DMS 273 (cell line): ENCODE measurements around the gene RIMBP2.

Experiments
- DNase-seq: peaks from one replicate; lab custom pipeline; 2025; ENCODE audit not compliant: unreplicated experiment; lab: John Stamatoyannopoulos, UW

RIMBP2 gene

GRCh38 chr12:130454296-130454695, 261.8 kb downstream of the RIMBP2 start:
- DNase-seq, result no peak

- no peak for DNase-seq
These were observed 263.6 kb downstream of the RIMBP2 start for GRCh38 chr12:130452546-130452945.

- DNase-seq, result no peak
These were observed 264.8 kb downstream of the RIMBP2 start for GRCh38 chr12:130451001-130451930.

DNA sequence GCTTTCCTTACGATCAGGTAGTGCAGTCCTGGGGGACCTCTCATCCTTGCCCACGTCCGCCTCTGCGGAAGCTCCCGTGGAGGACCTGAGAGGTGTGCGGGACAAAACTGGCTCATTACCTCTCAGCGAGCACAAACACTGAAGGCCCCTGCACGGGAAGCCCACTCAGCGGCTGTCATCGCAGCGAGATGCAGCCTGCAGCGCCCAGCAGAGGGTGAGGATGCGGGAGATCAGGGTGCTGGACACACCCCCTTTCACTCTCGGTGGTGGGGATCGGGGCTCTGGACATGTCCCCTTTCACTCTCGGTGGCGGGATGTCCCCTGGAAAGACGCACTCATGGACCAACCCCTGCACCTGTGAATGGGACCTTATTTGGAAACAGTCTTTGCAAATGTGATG, 266.8 kb downstream of the RIMBP2 start:
- DNase-seq, result no peak

DNA sequence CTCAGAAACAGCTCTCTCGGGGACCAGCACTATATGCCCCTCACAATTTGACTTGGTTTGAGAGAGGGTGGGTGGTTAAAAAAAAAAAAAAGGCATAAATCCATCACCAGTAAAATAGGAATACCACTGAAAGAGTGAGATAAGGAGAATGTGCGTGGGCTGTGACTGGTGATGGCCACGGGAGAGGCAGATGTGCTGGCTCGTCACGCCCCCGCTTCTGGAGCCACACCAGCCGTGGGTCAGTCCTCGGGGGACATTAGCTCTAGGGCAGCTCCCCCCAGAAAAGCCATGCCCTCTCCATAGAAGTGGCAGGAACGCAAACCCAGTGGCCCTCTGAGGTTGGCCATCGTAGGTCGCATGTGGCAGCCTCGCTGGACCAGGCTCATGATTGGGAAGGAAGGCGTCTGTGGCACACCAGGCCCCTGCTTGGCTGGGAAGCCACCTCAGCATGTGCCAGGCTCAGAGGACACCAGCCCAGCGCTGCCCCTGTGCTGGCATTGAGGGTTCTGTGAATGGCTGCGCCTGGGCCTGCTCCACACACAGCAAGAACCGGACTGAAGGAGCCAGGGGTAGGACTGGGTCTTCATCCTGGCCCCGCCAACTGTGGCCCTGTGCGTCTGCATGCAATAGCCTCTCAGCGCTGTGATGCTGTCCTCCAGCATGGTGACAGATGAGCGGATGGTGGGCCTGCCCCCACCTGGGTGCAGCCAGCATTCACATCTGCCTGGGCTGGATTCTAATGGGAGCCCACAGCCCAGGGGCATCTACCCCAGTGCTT, 267.9 kb downstream of the RIMBP2 start:
- DNase-seq, result no peak

DNA sequence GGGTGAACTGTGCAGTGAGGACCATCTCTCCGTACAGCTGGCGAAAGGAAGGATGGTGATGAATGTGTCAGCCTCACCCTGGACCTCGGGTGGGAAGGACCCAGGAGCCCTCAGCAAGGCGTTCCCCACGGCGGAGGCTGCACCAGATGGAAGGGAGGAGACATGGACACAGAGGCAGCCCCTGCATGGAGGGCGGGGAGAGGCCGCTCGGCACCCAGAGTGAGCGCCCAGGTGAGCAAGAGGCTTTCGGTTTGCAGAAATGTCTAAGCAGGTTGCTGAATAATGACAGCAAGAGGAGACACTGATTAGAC, 268.5 kb downstream of the RIMBP2 start:
- no peak for DNase-seq

DNA sequence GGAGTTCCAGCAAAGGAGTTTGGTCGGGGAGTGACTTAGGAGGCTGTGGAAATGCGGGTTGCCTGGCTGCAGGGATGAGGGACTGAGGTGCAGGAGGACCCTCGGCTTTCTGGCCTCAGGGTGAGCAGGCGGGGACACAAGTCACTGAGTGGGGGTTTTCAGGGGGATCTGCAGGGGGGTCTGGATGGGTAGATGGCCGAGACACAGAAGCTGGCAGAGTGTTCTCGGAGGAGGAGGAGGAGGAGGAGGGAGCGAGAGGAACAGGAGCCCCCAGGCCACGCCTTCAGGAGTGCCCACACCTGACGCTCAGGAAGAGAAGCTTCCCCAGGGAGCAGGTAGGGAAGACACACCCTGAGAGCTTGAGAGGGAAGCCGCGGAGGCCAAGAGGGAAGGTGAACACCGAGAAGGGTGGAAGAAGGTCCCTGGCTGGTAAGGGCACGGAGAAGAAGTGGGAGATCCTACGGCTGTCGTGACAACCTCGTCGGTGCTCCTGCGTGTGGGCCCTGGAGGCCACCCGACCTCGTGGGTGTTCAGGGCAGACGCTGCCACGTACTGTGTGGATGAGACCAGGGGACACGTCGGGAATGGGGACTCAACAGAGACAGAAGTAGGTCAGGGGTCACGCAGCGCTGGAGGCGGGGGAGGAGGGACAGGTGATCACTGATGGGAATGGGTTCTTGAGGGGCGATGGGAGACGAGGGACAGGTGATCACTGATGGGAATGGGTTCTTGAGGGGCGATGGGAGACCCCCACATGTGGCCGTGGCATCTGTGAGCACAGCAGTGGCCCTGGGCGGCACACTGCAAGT, 269.0 kb downstream of the RIMBP2 start:
- no peak for DNase-seq

DNA sequence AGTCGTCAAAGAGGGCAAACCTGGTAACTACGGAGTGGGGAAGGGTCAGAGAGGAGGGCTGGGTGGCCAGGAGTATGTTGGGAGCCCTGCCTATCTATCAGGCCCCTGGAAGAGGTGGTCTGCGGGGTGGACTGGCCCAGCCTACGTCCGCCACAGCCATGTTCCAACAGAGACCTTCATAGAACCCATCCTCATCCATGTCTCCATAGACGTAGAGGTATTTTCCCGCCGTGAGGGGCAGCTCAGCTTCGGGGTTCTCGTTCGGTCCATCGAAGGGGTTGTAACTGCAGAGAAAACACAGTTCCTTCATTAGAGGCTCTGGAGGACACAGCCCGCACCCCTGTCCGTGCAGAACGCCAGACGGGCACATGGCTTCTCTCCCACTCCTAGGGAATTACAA, 271.1 kb downstream of the RIMBP2 start:
- no peak for DNase-seq

DNA sequence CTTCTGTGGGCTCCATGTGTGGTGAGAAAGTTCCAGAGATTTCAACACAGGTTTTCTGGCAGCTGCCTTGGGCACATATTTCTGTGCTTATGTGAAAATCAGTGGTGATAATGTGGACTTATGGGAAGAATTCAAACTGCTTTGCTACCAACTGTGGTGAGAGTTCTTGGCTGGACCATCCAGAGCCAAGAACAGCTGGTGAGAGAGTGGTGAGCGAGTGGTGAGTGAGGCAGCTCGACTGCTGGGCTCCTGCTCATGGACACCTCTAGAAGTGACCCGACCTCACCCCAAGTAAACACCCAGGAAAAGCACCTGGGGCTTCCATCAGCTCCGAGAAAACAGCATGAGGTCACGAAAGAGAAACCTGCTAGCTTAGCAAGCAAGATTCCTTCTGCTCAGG, 272.0 kb downstream of the RIMBP2 start:
- DNase-seq, result no peak

- no peak for DNase-seq
These were observed 274.0 kb downstream of the RIMBP2 start for GRCh38 chr12:130441771-130442760.

- no peak for DNase-seq
These were observed 275.6 kb downstream of the RIMBP2 start for GRCh38 chr12:130440411-130441080.

DNA sequence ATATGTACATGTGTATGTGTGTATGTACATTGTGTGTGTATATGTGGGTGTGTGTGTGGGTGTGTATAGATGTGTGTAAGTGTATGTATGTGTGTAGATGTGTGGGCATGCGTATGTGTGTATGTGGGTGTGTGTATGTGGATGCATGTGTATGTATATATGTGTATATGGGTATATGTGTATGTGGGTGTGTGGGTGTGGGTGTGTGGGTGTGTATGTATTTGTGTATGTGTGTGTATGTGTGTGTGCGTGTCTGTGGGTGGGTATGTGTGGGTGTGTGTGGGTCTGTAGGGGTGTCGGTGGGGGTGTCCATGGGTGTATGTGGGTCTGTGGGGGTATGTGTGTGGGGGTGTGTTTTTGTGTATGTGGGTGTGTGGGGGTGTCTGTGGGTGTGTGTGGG, 276.8 kb downstream of the RIMBP2 start:
- DNase-seq, result no peak

GRCh38 chr12:130438711-130439110, 277.4 kb downstream of the RIMBP2 start:
- DNase-seq, result no peak

GRCh38 chr12:130438243-130438620, 277.9 kb downstream of the RIMBP2 start:
- no peak for DNase-seq

GRCh38 chr12:130437555-130438242, 278.4 kb downstream of the RIMBP2 start:
- no peak for DNase-seq

- no peak for DNase-seq
These were observed 279.2 kb downstream of the RIMBP2 start for GRCh38 chr12:130436741-130437501.

- no peak for DNase-seq
These were observed 280.3 kb downstream of the RIMBP2 start for GRCh38 chr12:130435826-130436225.

DNA sequence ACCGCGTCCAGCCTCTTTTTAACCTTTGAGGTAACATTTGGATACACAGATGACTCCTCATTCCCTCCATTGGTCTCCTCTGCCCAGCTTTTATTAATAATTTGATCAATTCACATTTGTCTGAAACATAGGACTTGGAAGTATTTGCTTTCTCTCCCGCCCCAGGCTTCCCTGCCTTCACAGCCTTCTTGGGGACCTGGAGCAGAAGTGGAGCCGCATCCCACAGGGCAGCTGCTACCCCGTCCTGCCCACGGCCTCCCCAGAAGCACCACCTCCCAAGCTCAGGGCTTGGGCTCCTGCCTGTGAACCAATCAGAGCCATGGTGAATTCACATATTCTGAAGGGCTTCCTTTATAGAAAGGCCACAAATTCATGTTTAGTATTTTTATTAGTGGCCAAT, 280.8 kb downstream of the RIMBP2 start:
- no peak for DNase-seq
